A172 (cell line): ENCODE measurements around the gene AMOTL1. TPM values are rescaled to one million over a fixed set of nuclear protein-coding genes. Genes with fewer than 3 reads are reported as not detected.
"Not testable (repeated sequence)": the region's sequence is repeated elsewhere in the genome, so short reads cannot be mapped to it uniquely, and the experiment has no call there.

Experiments
- DNase-seq: peaks from one replicate; pipeline ENCODE4 v3.0.0-alpha.2; 2015; ENCODE audit warnings: low spot score
- total RNA-seq: library from RNA; depleted of rRNA; stranded (reverse); fragments of >200 nt; shearing (Covaris generic); gene quantifications from 2 replicates; pipeline ENCODE4 v1.2.3, GENCODE V29; 2014

Gene AMOTL1
- total RNA-seq, 1 experiment from 2014 or later = 12.2 TPM

GRCh38 chr11:94823102-94823732 is 55.1 kb downstream of the AMOTL1 start:
- DNase-seq = no peak

- DNase-seq = no peak
Measured at GRCh38 chr11:94825031-94825430, 56.9 kb downstream of the AMOTL1 start.

- no peak for DNase-seq
Measured at GRCh38 chr11:94825481-94825880, 57.3 kb downstream of the AMOTL1 start.

- no peak for DNase-seq
Measured at GRCh38 chr11:94826415-94826814, 58.3 kb downstream of the AMOTL1 start.

- DNase-seq = no peak
Measured at GRCh38 chr11:94828088-94828487, 59.9 kb downstream of the AMOTL1 start.

- no peak for DNase-seq
Measured at GRCh38 chr11:94830722-94831510, 62.8 kb downstream of the AMOTL1 start.

GRCh38 chr11:94831529-94831928 is 63.4 kb downstream of the AMOTL1 start:
- DNase-seq = no peak

- DNase-seq = no peak
Measured at GRCh38 chr11:94832604-94833235, 64.6 kb downstream of the AMOTL1 start.

- DNase-seq = no peak
Measured at GRCh38 chr11:94834911-94835593, 66.9 kb downstream of the AMOTL1 start.

- DNase-seq = no peak
Measured at GRCh38 chr11:94835594-94835927, 67.4 kb downstream of the AMOTL1 start.

- no peak for DNase-seq
Measured at GRCh38 chr11:94837317-94837716, 69.2 kb downstream of the AMOTL1 start.

GRCh38 chr11:94838027-94838731 is 70.0 kb downstream of the AMOTL1 start:
- no peak for DNase-seq

GRCh38 chr11:94840209-94840608 is 72.1 kb downstream of the AMOTL1 start:
- no peak for DNase-seq

GRCh38 chr11:94844031-94844430 is 75.9 kb downstream of the AMOTL1 start:
- no peak for DNase-seq

GRCh38 chr11:94845622-94846021 is 77.5 kb downstream of the AMOTL1 start:
- no peak for DNase-seq

- DNase-seq = no peak
Measured at GRCh38 chr11:94849839-94850238, 81.7 kb downstream of the AMOTL1 start.

GRCh38 chr11:94851864-94852636 is 83.9 kb downstream of the AMOTL1 start:
- DNase-seq = no peak

GRCh38 chr11:94853288-94853687 is 85.1 kb downstream of the AMOTL1 start:
- not testable (repeated sequence) for DNase-seq

GRCh38 chr11:94853836-94854235 is 85.7 kb downstream of the AMOTL1 start:
- DNase-seq = no peak

- no peak for DNase-seq
Measured at GRCh38 chr11:94854770-94855633, 86.8 kb downstream of the AMOTL1 start.
